ENCODE results near the gene COL4A3.
A peak's percentile ranks its signal among the peaks of the same experiment; 100 is the strongest.

The COL4A3 gene

DNA sequence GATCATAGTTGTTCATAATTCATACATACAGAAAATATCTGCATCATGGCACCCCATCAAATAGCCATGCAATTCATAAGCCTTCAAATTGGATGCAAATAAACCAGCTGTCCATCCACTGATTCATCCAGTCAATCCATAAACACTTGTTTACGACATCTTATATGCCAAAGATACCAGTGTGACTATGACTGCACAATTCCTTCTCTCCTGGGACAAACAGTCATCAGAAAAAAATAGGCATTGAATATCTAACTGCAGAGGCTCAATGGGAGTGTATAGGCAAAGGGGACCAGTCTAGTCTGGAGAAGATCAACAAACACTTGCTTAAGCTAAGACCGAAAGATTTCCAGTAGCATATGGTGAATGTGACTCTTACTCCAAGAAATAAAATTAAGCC lies 70.0 kb downstream of the COL4A3 start:
- TF ChIP-seq, protein P1, sequence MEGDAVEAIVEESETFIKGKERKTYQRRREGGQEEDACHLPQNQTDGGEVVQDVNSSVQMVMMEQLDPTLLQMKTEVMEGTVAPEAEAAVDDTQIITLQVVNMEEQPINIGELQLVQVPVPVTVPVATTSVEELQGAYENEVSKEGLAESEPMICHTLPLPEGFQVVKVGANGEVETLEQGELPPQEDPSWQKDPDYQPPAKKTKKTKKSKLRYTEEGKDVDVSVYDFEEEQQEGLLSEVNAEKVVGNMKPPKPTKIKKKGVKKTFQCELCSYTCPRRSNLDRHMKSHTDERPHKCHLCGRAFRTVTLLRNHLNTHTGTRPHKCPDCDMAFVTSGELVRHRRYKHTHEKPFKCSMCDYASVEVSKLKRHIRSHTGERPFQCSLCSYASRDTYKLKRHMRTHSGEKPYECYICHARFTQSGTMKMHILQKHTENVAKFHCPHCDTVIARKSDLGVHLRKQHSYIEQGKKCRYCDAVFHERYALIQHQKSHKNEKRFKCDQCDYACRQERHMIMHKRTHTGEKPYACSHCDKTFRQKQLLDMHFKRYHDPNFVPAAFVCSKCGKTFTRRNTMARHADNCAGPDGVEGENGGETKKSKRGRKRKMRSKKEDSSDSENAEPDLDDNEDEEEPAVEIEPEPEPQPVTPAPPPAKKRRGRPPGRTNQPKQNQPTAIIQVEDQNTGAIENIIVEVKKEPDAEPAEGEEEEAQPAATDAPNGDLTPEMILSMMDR (IDR thresholded peaks at IDR 0.05; ENCODE audit: control insufficient read depth, insufficient read depth, low read depth, low read length, missing control alignments) = no peak
- no peak overlapping the region for H3K4me3 ChIP-seq (ENCODE audit: control insufficient read depth, low read depth, low read length)
- DNase-seq (ENCODE audit: low read depth) = no peak

DNA sequence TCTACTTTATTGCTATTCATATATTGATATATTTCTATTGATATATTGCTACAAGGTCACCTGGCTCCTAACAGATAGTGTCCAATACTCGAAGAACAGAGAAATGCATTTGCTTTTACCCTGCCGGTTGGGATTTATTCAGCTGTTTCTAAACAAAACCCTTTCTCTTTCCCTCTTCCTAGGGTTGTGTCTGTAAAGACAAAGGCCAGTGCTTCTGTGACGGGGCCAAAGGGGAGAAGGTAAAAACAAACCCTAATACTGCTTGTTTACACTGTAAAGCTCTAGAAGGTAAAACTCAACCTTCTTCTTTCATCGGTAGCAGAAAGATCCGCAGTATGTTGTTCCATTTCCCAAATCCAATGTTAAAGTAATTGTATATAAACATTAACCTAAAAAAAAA lies 73.4 kb downstream of the COL4A3 start:
- H3K4me3 ChIP-seq (ENCODE audit: control insufficient read depth, low read depth, low read length) = no peak overlapping the region
- TF ChIP-seq, protein P1 (IDR thresholded peaks at IDR 0.05; ENCODE audit: control insufficient read depth, insufficient read depth, low read depth, low read length, missing control alignments) = no peak
- DNase-seq (ENCODE audit: low read depth) = no peak

DNA sequence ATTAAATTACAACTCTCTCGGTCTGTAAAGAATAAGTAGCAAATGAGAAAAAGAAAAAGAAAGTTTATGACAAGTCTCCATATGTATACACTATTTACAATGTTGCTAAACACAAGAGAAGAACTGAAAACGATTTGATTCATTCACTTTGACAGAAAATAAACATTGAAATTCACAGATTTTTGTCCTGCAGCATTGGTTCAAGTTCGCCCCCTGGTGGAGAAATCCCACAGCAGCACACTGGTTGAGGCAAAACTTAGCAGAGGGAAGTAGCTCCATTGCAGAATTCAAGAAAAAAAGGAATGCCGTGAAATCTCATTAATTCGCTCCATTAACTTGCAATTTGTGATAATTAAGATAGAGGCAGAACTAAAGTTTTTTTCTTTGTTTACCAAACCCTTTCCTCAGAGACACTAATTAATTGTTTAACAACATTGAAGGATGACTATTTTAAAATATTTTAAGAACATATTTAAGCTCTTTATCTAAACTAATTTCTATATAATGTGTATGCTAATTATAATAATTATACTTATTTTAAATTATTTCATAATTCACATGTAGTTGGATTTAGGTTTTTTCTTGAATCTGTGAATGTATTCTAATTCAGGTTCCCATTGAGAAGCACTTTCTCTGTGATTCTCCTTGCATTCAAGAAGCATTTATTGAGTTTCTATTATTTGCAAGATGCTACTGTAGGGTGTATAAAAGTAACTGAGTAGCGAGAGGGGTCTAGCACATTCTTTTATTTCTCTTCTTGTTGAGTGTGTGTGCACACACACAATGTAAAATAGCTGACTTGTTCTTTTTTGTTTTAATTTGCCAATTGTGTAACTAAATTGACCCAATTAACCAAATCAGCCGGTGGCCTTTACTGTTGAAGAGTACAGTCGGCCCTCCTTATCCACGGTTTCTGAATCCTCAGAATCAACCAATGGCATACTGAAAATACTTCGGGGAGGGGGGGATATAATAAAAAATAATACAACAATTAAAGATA lies 74.1 kb downstream of the COL4A3 start:
- TF ChIP-seq, protein P1 (IDR thresholded peaks at IDR 0.05; ENCODE audit: control insufficient read depth, insufficient read depth, low read depth, low read length, missing control alignments) = peak; percentile 95
- no peak overlapping the region for H3K4me3 ChIP-seq (ENCODE audit: control insufficient read depth, low read depth, low read length)
- DNase-seq (ENCODE audit: low read depth) = peak; percentile 17

DNA sequence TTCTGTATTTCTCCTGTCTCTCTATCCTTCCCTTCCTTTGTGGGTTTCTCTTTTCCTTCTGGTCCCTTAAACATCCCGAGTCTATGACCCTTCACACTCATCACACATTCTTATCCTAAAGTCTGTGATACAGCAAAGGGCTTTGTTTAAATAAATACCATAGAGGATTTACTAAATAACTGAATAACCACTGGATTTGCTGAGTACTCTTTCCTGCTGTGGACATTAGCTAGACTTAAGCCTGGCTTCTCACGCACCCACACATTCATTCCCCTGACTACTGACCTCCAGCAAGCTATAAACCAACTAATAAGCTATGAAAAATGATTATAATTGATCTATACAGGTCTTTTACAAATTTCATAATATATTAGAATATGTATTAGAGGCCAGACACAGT lies 76.6 kb downstream of the COL4A3 start:
- DNase-seq (ENCODE audit: low read depth) = no peak
- H3K4me3 ChIP-seq (ENCODE audit: control insufficient read depth, low read depth, low read length) = no peak overlapping the region
- TF ChIP-seq, protein P1 (IDR thresholded peaks at IDR 0.05; ENCODE audit: control insufficient read depth, insufficient read depth, low read depth, low read length, missing control alignments) = no peak

DNA sequence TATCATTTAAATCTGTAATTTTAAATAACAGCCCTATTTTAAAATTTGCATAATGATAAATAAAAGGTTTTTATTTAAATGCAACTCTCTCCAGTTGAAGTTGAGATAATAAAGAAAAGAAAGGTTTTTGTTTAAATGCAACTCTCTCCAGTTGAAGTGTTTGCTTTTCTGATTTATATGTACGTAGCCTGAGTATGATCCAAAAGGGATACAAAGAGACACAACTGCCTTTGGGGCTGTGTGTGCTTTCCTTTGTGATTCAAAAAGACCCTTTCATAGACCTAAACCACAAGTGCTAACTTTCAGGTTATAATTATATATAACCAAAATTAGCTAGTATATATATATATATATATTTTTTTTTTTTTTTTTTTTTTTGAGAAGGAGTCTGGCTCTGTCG lies 84.5 kb downstream of the COL4A3 start:
- DNase-seq (ENCODE audit: low read depth) = no peak
- TF ChIP-seq, protein P1 (IDR thresholded peaks at IDR 0.05; ENCODE audit: control insufficient read depth, insufficient read depth, low read depth, low read length, missing control alignments) = no peak
- no peak overlapping the region for H3K4me3 ChIP-seq (ENCODE audit: control insufficient read depth, low read depth, low read length)

DNA sequence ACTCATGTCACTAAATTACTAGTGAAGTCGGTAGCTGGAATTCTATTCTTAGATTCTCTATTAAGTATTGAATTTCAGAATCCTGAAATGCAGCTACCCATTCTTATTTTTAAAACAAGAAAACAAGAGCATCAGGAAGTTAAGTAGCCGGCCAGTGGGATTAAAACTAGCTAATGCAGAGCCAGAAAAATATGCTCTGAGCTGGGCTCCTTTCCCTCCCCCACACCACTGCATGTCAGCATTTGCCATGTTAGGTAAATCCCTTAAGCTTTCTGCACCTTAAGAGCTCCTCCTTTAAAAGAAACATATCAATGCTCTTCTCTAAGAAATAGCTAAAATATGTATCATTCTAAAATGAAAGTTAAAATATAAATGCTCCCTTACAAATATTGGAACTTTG lies 88.4 kb downstream of the COL4A3 start:
- no peak for DNase-seq (ENCODE audit: low read depth)
- TF ChIP-seq, protein P1 (IDR thresholded peaks at IDR 0.05; ENCODE audit: control insufficient read depth, insufficient read depth, low read depth, low read length, missing control alignments) = no peak

More for the DNA sequence above, 88.4 kb downstream of the COL4A3 start:
- no peak overlapping the region for H3K4me3 ChIP-seq (ENCODE audit: control insufficient read depth, low read depth, low read length)
